K562 (cell line): Measurements from ENCODE around the gene PGM2L1. TPM values are rescaled to one million over a fixed set of nuclear protein-coding genes. Genes with fewer than 3 reads are reported as not detected.

Experiments used
- ATAC-seq: fragments of 200-7000 bp; cut with Tn5 transposase; 3 replicates; pipeline ENCODE4 v1.9.1; 2020; ENCODE audit warnings: moderate library complexity
- BruUV-seq: library from RNA; stranded (reverse); fragments of 400-500 nt; replicated peaks from 2 replicates; lab custom pipeline; 2021; lab: Mats Ljungman, UMichigan
- CTCF ChIA-PET: fragments of 300-600 bp; formaldehyde crosslinking; extraction: SDS; loops from one replicate; lab custom pipeline; 2021; ENCODE audit warnings: low intra/inter-chr PET ratio; lab: Yijun Ruan, JAX
- POLR2A ChIA-PET: fragments of 300-600, 350-650 bp; sonication (Branson Sonifier 250); formaldehyde crosslinking; extraction: SDS; loops from one replicate; lab custom pipeline; 2021; ENCODE audit warnings: antibody characterized with exemption, inconsistent platforms; lab: Yijun Ruan, JAX
- DNase-seq, 4 experiments: peaks; one replicate each; pipeline versions ENCODE4 v3.0.0 to v3.0.0-alpha.2; 2011 to 2018; ENCODE audit warnings: low spot score in 3 of 4, mixed read lengths in 3 of 4; ENCODE audit errors: extremely low read depth in 1 of 4
- FAIRE-seq: peaks from 2 replicates; lab custom pipeline; 2011; peaks lifted over from hg19 to GRCh38; lab: Jason Lieb, UNC
- H2AFZ ChIP-seq: 2 replicates; pipeline ENCODE4 v1.6.0; 2011; ENCODE audit warnings: low read depth, low read length, control low read depth, inconsistent platforms
- H3K27ac ChIP-seq: fragments of 200-600 bp; 3 replicates; pipeline ENCODE4 v1.8.0; 2011; ENCODE audit warnings: low read depth, mild to moderate bottlenecking, control low read depth, inconsistent platforms, low read length, moderate library complexity, mixed read lengths; ENCODE audit errors: extremely low read depth
- H3K27me3 ChIP-seq, 2 experiments: fragments of 300-600 bp in 1 of 2; 2 replicates in 1 of 2; 3 replicates in 1 of 2; pipeline versions ENCODE4 v1.6.0 to v1.8.0; 2011; ENCODE audit warnings: inconsistent platforms in 2 of 2, low read length in 2 of 2, mild to moderate bottlenecking in 1 of 2, mixed read lengths in 1 of 2, moderate library complexity in 1 of 2; ENCODE audit not compliant: control insufficient read depth in 2 of 2, insufficient read depth in 2 of 2
- H3K36me3 ChIP-seq: fragments of 300-600 bp; 3 replicates; pipeline ENCODE4 v1.8.0; 2011; ENCODE audit warnings: mild to moderate bottlenecking, low read length, inconsistent platforms; ENCODE audit not compliant: control insufficient read depth, insufficient read depth
- H3K4me1 ChIP-seq, 2 experiments: fragments of 200-600 bp in 1 of 2; replicated peaks in 1 of 2; 2 replicates in 1 of 2; 3 replicates in 1 of 2; pipeline versions ENCODE4 v1.5.1 to v1.8.0; 2011; ENCODE audit warnings: inconsistent platforms in 2 of 2, low read length in 2 of 2, mild to moderate bottlenecking in 1 of 2, mixed read lengths in 1 of 2, moderate library complexity in 1 of 2; ENCODE audit not compliant: control insufficient read depth in 2 of 2, insufficient read depth in 2 of 2
- H3K4me2 ChIP-seq: 2 replicates; pipeline ENCODE4 v1.6.1; 2011; ENCODE audit warnings: low read length, control low read depth, inconsistent platforms, mixed read lengths; ENCODE audit not compliant: insufficient read depth
- H3K4me3 ChIP-seq: fragments of 200-600 bp; sonication (generic), shearing (Covaris generic); 2 replicates; pipeline ENCODE4 v1.5.1; 2016; ENCODE audit warnings: control low read depth, inconsistent platforms
- H3K79me2 ChIP-seq: fragments of 200-600 bp; 3 replicates; pipeline ENCODE4 v1.8.0; 2011; ENCODE audit warnings: low read length, inconsistent platforms; ENCODE audit not compliant: control insufficient read depth, insufficient read depth
- H3K9ac ChIP-seq, 2 experiments: 2 replicates each; pipeline versions ENCODE4 v1.6.0 to v1.6.1; 2011; ENCODE audit warnings: low read depth in 2 of 2, low read length in 2 of 2, control low read depth in 1 of 2, inconsistent platforms in 1 of 2, mild to moderate bottlenecking in 1 of 2, mixed read lengths in 1 of 2; ENCODE audit not compliant: insufficient read depth in 1 of 2
- H3K9me1 ChIP-seq: one replicate; pipeline ENCODE4 v1.6.0; 2011; ENCODE audit warnings: inconsistent platforms, mild to moderate bottlenecking, low read length, moderate library complexity; ENCODE audit not compliant: control insufficient read depth, insufficient read depth
- H3K9me3 ChIP-seq: replicated peaks from 2 replicates; pipeline ENCODE4 v1.5.1; 2011; ENCODE audit warnings: low read depth, low read length, inconsistent platforms; ENCODE audit not compliant: control insufficient read depth, insufficient read depth
- H4K20me1 ChIP-seq: replicated peaks from 2 replicates; pipeline ENCODE4 v1.6.1; 2011; ENCODE audit warnings: low read length, inconsistent platforms, mixed read lengths; ENCODE audit not compliant: control insufficient read depth, insufficient read depth
- EHMT2 ChIP-seq: fragments of 450-650 bp; IDR thresholded peaks from 2 replicates; pipeline ENCODE4 v1.6.1; 2018; ENCODE audit warnings: antibody characterized with exemption
- IFI16 ChIP-seq: fragments of 250-450 bp; sonication (Bioruptor Pico); IDR thresholded peaks from 2 replicates; pipeline ENCODE4 v2.1.2; 2022; ENCODE audit warnings: mild to moderate bottlenecking, inconsistent platforms
- MIER1 ChIP-seq: fragments of 450-650 bp; IDR thresholded peaks from 2 replicates; pipeline ENCODE4 v1.6.1; 2016; ENCODE audit warnings: antibody characterized with exemption, mild to moderate bottlenecking, low read depth
- REST ChIP-seq, 2 experiments: fragments of 450-650 bp; formaldehyde crosslinking in 1 of 2; IDR thresholded peaks; 2 replicates each; pipeline versions ENCODE4 v1.4.0 to v1.6.1; 2014 to 2020; ENCODE audit warnings: mild to moderate bottlenecking in 2 of 2, borderline replicate concordance in 1 of 2, low read depth in 1 of 2
- WGBS: fragments of 100-300 bp; shearing (Covaris generic); methylation state at CpG from one replicate; pipeline ENCODE4 v1.1.6; 2016; ENCODE audit warnings: low coverage, mixed read lengths; ENCODE audit not compliant: insufficient coverage; ENCODE audit errors: missing lambda C conversion rate; 5-methylcytosine and 5-hydroxymethylcytosine counted together
- in situ Hi-C: fragments of 300-500 bp; cut with MboI; formaldehyde crosslinking; loops from 4 replicates; pipeline ENCODE4 v1.15.0; 2018; ENCODE audit warnings: inconsistent platforms, mixed read lengths
- intact Hi-C: fragments of 100-400 bp; cut with micrococcal nuclease; formaldehyde crosslinking; loops from 2 replicates; pipeline ENCODE4 v1.14.2; 2022
- polyA plus RNA-seq, 8 experiments: library from polyadenylated mRNA; depleted of rRNA in 4 of 8; stranded (reverse) in 5 of 8; unstranded in 3 of 8; fragments of >200 nt; fragmentation: Nextera tagmentation in 2 of 8; fragmentation: Illumina TruSeq in 1 of 8; extraction: Ambion mirVana in 2 of 8; extraction: Trizol in 1 of 8; gene quantifications; 2 replicates each; pipeline versions ENCODE4 v1.2.1 to v1.2.3, GENCODE V29; 2011 to 2014; ENCODE audit warnings: inconsistent platforms in 1 of 8, missing spikeins in 1 of 8
- total RNA-seq, 7 experiments: library from RNA; depleted of rRNA in 6 of 7; stranded (reverse); fragments of >200 nt in 6 of 7; fragmentation: Illumina TruSeq in 2 of 7; extraction: Trizol in 2 of 7; gene quantifications; 2 replicates each; pipeline versions ENCODE4 v1.2.1 to v1.2.3, GENCODE V29; 2011 to 2021; ENCODE audit warnings: low replicate concordance in 1 of 7

PGM2L1 gene
- total and polyA plus RNA-seq, 9 of the 15 experiments (the other 6 are each of a cell fraction or from before 2014, with no cell fraction given), result 0.32 to 0.95 (median 0.63) TPM

- Histone ChIP-seq H3K4me2 (no peak overlapping the region), H3K9me3 (no peaks in the 10 kb centered on the region), H3K27me3 (peaks cover 3 to 10% of the 10 kb centered on the region in 2 experiments), H3K9me1 (no peaks in the 10 kb centered on the region), H3K36me3 (no peaks in the 10 kb centered on the region), H3K9ac (no peak overlapping the region), H2AFZ (no peak overlapping the region), H3K27ac (no peak overlapping the region), H3K4me1 (no peaks in the 10 kb centered on the region), H3K79me2 (no peaks in the 10 kb centered on the region), H3K4me3 (no peak overlapping the region), H4K20me1 (no peaks in the 10 kb centered on the region)
- no peak for DNase-seq
- in situ Hi-C loops (no loop called here), intact Hi-C loops (no loop called here)
- BruUV-seq, result no TSS peak
- peak; percentile 57 for ATAC-seq
- ChIA-PET CTCF (no interaction called here), POLR2A (interaction anchor here (0.8 to 1.3 kb wide), 3 partner anchors 10 to 81 kb away, joined by 3 read pairs; no protein-coding TSS in a partner anchor)
- 6% methylated on average over 4 of the region's 4 CpGs for WGBS
- TF ChIP-seq IFI16 (CRISPR knock-in tag), result no peak
- TF ChIP-seq REST (IDR thresholded peaks at IDR 0.05; ENCODE audit: borderline replicate concordance), result peak; percentile 95
- TF ChIP-seq REST (CRISPR knock-in tag; IDR thresholded peaks at IDR 0.05; ENCODE audit: low read depth), result peak; percentile 85; the same call in 1 of the 2 replicates
- peak; percentile 85 for TF ChIP-seq MIER1
- TF ChIP-seq EHMT2, result peak; percentile 90
- FAIRE-seq, result no peak
Measured at GRCh38 chr11:74417860-74418508, 19.8 kb upstream of the PGM2L1 start.
